Measurements from ENCODE around the gene AHCYL2. TPM values are rescaled to one million over a fixed set of nuclear protein-coding genes. Genes with fewer than 3 reads are reported as not detected.

The AHCYL2 gene
- polyA plus RNA-seq, 1 donor from 2014 or later: 39.9 TPM

GRCh38 chr7:129435414-129435829, 210.6 kb downstream of the AHCYL2 start:
- TF ChIP-seq REST (IDR thresholded peaks at IDR 0.05; ENCODE audit: borderline replicate concordance) (no peak), EP300 (conservative IDR thresholded peaks at IDR 0.05; ENCODE audit: poor library complexity, severe bottlenecking) (no peak), TAF1 (IDR thresholded peaks at IDR 0.05; ENCODE audit: low read depth) (no peak), CTCF (IDR thresholded peaks at IDR 0.05; ENCODE audit: poor library complexity, severe bottlenecking) (no peak), SMC3 (conservative IDR thresholded peaks at IDR 0.05; ENCODE audit: poor library complexity) (no peak)
- Histone ChIP-seq H3K9me3 (ENCODE audit: low read length) (no peaks in the 10 kb centered on the region), H3K4me3 (ENCODE audit: low read length) (peak overlapping the region; percentile 93), H3K79me2 (replicated peaks; ENCODE audit: insufficient read depth, low read length) (no peaks in the 10 kb centered on the region), H3F3A (ENCODE audit: insufficient read depth, low read length, poor library complexity, severe bottlenecking) (no peaks in the 10 kb centered on the region), H2AFZ (ENCODE audit: low read depth, low read length) (no peak overlapping the region), H3K36me3 (ENCODE audit: insufficient read depth, low read length) (no peaks in the 10 kb centered on the region), H3K9me2 (ENCODE audit: insufficient read depth, low read length) (no peaks in the 10 kb centered on the region), H3K27me3 (ENCODE audit: insufficient read depth, low read depth, low read length) (no peaks in the 10 kb centered on the region), H3K27ac (ENCODE audit: low read length) (no peak overlapping the region), H3K9ac (ENCODE audit: low read length) (no peak overlapping the region), H3K4me2 (ENCODE audit: low read length) (no peak overlapping the region), H4K20me1 (ENCODE audit: insufficient read depth) (no peaks in the 10 kb centered on the region)

GRCh38 chr7:129436335-129436923, 211.6 kb downstream of the AHCYL2 start:
- Histone ChIP-seq H3F3A (ENCODE audit: insufficient read depth, low read length, poor library complexity, severe bottlenecking) (no peaks in the 10 kb centered on the region), H2AFZ (ENCODE audit: low read depth, low read length) (no peak overlapping the region), H3K4me2 (ENCODE audit: low read length) (no peak overlapping the region), H3K9me2 (ENCODE audit: insufficient read depth, low read length) (no peaks in the 10 kb centered on the region), H3K27ac (ENCODE audit: low read length) (no peak overlapping the region), H3K9me3 (ENCODE audit: low read length) (no peaks in the 10 kb centered on the region), H3K79me2 (replicated peaks; ENCODE audit: insufficient read depth, low read length) (no peaks in the 10 kb centered on the region), H3K9ac (ENCODE audit: low read length) (no peak overlapping the region), H4K20me1 (ENCODE audit: insufficient read depth) (no peaks in the 10 kb centered on the region), H3K4me3 (ENCODE audit: low read length) (no peak overlapping the region), H3K36me3 (ENCODE audit: insufficient read depth, low read length) (no peaks in the 10 kb centered on the region), H3K27me3 (ENCODE audit: insufficient read depth, low read depth, low read length) (no peaks in the 10 kb centered on the region)
- no peak for TF ChIP-seq CTCF (IDR thresholded peaks at IDR 0.05; ENCODE audit: poor library complexity, severe bottlenecking)
- no peak for TF ChIP-seq MXI1 (conservative IDR thresholded peaks at IDR 0.05; ENCODE audit: poor library complexity, severe bottlenecking)
- TF ChIP-seq REST (IDR thresholded peaks at IDR 0.05; ENCODE audit: borderline replicate concordance): no peak
- TF ChIP-seq TAF1 (IDR thresholded peaks at IDR 0.05; ENCODE audit: low read depth): no peak
- TF ChIP-seq EP300 (conservative IDR thresholded peaks at IDR 0.05; ENCODE audit: poor library complexity, severe bottlenecking): no peak
- no peak for TF ChIP-seq SMC3 (conservative IDR thresholded peaks at IDR 0.05; ENCODE audit: poor library complexity)
- no peak for TF ChIP-seq EZH2 (IDR thresholded peaks at IDR 0.05; ENCODE audit: borderline replicate concordance, insufficient read depth, low read length, poor library complexity, severe bottlenecking)
- no peak for TF ChIP-seq POLR2AphosphoS5 (IDR thresholded peaks at IDR 0.05)
- TF ChIP-seq RAD21 (conservative IDR thresholded peaks at IDR 0.05): no peak

Data from neural cell (in vitro differentiated cells).